Mucosa of rectum (tissue), 2 donors: ENCODE measurements around the gene TMEM61.

Source experiments
- H3K27ac ChIP-seq, 2 donors: one replicate each; pipeline ENCODE4 v1.7.0; 2013; ENCODE audit warnings: inconsistent platforms in 2 of 2, low read depth in 2 of 2, low read length in 2 of 2
- H3K27me3 ChIP-seq, 2 donors: one replicate each; pipeline ENCODE4 v1.7.0; 2013; ENCODE audit warnings: low read length in 2 of 2; ENCODE audit not compliant: control insufficient read depth in 2 of 2, insufficient read depth in 2 of 2
- H3K36me3 ChIP-seq, 2 donors: one replicate each; pipeline ENCODE4 v1.7.0; 2013; ENCODE audit warnings: low read length in 2 of 2; ENCODE audit not compliant: control insufficient read depth in 2 of 2, insufficient read depth in 2 of 2
- H3K4me1 ChIP-seq, 2 donors: one replicate each; pipeline ENCODE4 v1.7.0; 2013; ENCODE audit warnings: low read length in 2 of 2, mild to moderate bottlenecking in 1 of 2; ENCODE audit not compliant: control insufficient read depth in 2 of 2, insufficient read depth in 2 of 2
- H3K4me3 ChIP-seq, 2 donors: one replicate each; pipeline ENCODE4 v1.7.0; 2013; ENCODE audit warnings: low read length in 2 of 2
- H3K9ac ChIP-seq, 2 donors: one replicate each; pipeline ENCODE4 v1.7.0; 2013; ENCODE audit warnings: low read length in 2 of 2, low read depth in 1 of 2, mild to moderate bottlenecking in 1 of 2
- H3K9me3 ChIP-seq, 2 donors: one replicate each; pipeline ENCODE4 v1.7.0; 2013; ENCODE audit warnings: low read length in 2 of 2; ENCODE audit not compliant: control insufficient read depth in 2 of 2
- donor health status: healthy.
- donor health status: Normal muscosa, but diverticular disease.

Gene TMEM61

DNA sequence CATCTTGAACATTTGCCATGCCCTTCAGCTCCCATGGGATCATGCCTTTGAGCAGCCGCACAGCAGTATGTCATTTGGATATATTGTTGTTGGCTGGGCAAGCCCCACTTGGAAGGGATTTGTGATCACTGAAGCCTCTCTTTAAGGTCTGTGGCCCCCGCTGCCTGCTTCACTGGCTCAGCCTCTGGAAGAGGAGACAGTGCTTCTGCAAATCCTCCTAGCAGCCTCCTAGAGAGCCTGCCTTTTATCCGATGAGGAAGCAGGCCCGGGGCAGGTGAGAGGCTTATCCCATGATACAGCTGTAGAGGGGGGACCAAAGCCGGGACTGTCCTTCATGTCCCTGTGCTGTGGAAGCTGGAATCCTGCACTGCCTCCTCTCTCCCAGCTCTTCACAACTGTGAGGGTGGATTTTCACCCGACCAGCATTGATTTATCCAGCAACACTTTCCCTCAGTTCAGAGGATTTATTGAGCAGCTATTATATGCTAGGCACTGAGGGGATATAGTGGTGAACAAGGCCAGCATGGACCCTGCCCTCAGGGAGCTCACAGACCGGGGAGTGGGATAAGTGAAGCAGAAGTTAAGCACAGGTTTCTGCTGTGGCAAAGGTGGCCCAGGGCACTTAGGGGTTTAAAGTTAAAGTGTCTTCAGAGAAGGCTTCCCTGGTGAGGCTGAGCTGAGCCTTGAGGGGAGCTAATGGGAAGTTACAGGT, 3.9 kb downstream of the TMEM61 start:
- Histone ChIP-seq H3K9ac (no peak overlapping the region), H3K4me3 (no peak overlapping the region), H3K27ac (no peak overlapping the region), H3K9me3 (no peaks in the 10 kb centered on the region), H3K36me3 (no peaks in the 10 kb centered on the region), H3K27me3 (peaks cover 4 to 7% of the 10 kb centered on the region in 2 donors), H3K4me1 (peaks cover 7 to 21% of the 10 kb centered on the region in 2 donors)

GRCh38 chr1:54985556-54985955, 5.1 kb downstream of the TMEM61 start:
- Histone ChIP-seq H3K9me3 (no peaks in the 10 kb centered on the region), H3K9ac (no peak overlapping the region), H3K4me3 (no peak overlapping the region), H3K27ac (no peak overlapping the region), H3K27me3 (peaks cover 0 to 2% of the 10 kb centered on the region in 2 donors), H3K4me1 (peaks cover 4 to 26% of the 10 kb centered on the region in 2 donors), H3K36me3 (no peaks in the 10 kb centered on the region)

DNA sequence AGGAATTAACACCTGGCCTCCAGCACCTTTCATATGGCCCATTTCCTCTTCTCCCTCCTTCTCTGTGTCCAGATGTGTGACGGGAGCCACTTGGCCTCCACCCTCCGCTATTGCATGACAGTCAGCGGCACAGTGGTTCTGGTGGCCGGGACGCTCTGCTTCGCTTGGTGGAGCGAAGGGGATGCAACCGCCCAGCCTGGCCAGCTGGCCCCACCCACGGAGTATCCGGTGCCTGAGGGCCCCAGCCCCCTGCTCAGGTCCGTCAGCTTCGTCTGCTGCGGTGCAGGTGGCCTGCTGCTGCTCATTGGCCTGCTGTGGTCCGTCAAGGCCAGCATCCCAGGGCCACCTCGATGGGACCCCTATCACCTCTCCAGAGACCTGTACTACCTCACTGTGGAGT, 5.6 kb downstream of the TMEM61 start:
- Histone ChIP-seq H3K27me3 (peaks cover 0 to 2% of the 10 kb centered on the region in 2 donors), H3K36me3 (no peaks in the 10 kb centered on the region), H3K9me3 (no peaks in the 10 kb centered on the region), H3K4me1 (peaks cover 4 to 26% of the 10 kb centered on the region in 2 donors), H3K27ac (no peak overlapping the region), H3K4me3 (no peak overlapping the region), H3K9ac (no peak overlapping the region)

DNA sequence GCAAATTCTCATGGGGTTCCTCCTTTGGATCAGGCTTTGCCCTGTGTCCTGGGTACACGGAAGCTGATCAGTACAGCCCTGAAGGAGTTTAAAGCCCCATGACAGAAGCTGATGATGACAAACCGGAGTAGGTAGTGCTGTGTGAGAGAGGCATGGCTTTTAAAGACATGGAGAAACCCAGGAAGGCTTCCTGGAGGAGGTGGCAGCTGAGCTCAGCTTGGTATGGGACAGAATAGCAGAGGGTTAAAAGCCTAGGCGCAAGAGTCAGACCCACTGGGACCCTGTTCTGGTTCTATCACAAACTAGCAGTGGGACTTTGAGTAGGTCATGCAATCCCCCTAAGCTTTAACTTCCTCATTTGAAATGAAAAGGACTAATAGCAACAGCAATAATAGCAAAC, 6.1 kb downstream of the TMEM61 start:
- Histone ChIP-seq H3K27me3 (peaks cover 0 to 2% of the 10 kb centered on the region in 2 donors), H3K9me3 (no peaks in the 10 kb centered on the region), H3K27ac (no peak overlapping the region), H3K4me3 (no peak overlapping the region), H3K4me1 (peaks cover 4 to 26% of the 10 kb centered on the region in 2 donors), H3K9ac (no peak overlapping the region), H3K36me3 (no peaks in the 10 kb centered on the region)

- Histone ChIP-seq H3K9ac (no peak overlapping the region), H3K27me3 (no peaks in the 10 kb centered on the region), H3K4me3 (no peak overlapping the region), H3K9me3 (no peaks in the 10 kb centered on the region), H3K36me3 (no peaks in the 10 kb centered on the region), H3K4me1 (peaks cover 4 to 23% of the 10 kb centered on the region in 2 donors), H3K27ac (no peak overlapping the region)
Measured at GRCh38 chr1:54987427-54987826, 7.0 kb downstream of the TMEM61 start.

GRCh38 chr1:54987919-54988705, 7.7 kb downstream of the TMEM61 start:
- H3K27ac ChIP-seq = peak overlapping the region in 1 of 2 donors; percentile 76
- H3K4me3 ChIP-seq = no peak overlapping the region
- H3K9me3 ChIP-seq = no peaks in the 10 kb centered on the region

DNA sequence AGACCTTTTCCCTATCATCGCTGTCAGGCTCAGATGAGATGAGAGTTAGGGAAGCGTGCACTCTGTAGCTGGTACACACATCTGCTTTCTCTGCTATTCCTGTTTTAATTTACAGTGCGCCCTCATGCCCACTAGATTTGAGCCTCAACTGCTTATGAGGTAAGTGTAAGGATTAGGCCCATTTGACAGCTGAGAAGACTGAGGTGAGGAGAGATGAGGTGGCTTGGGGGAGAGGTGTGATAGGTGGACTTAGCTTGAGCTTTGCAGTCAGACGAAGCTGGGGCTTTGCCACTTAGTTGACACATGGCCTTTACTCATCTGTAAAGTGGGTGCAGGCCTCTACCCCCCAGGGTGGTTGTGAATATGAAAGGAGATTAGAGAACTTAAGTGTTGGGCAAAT, 8.5 kb downstream of the TMEM61 start:
- H3K9ac ChIP-seq = peak overlapping the region in 1 of 2 donors; percentile 10
- H3K27ac ChIP-seq = peak overlapping the region; percentile 59 to 76

More at GRCh38 chr1:54987919-54988705, 7.7 kb downstream of the TMEM61 start:
- H3K27me3 ChIP-seq = no peaks in the 10 kb centered on the region
- no peak overlapping the region for H3K9ac ChIP-seq
- no peaks in the 10 kb centered on the region for H3K36me3 ChIP-seq
- peaks cover 4 to 22% of the 10 kb centered on the region in 2 donors for H3K4me1 ChIP-seq

DNA sequence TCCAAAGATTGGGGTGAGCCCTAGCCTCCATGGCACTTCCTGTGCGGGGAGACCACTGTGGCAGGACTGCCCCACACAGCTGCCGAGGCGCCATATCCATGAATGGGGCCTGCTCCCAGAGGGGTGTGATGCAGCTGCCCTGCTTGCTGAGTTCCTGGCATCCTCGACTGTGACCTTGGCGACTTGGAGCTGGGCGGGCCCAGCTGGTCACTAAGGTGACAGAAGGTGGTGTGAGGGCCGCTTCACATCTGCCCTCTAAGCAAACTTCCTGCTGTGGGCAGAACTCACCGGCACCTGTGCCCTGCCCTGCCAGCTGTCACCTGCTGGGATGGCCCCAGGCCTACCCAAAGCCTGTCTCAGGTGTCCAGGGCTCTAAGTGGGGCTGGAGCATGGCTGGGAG, 9.0 kb downstream of the TMEM61 start:
- Histone ChIP-seq H3K27ac (peak overlapping the region; percentile 59 to 76), H3K27me3 (no peaks in the 10 kb centered on the region), H3K36me3 (no peaks in the 10 kb centered on the region), H3K4me1 (peaks cover 4 to 22% of the 10 kb centered on the region in 2 donors), H3K9ac (peak overlapping the region in 1 of 2 donors; percentile 10), H3K9me3 (no peaks in the 10 kb centered on the region), H3K4me3 (no peak overlapping the region)

More for the DNA sequence above, 8.5 kb downstream of the TMEM61 start:
- H3K36me3 ChIP-seq = no peaks in the 10 kb centered on the region
- H3K4me1 ChIP-seq = peaks cover 4 to 22% of the 10 kb centered on the region in 2 donors
- H3K27me3 ChIP-seq = no peaks in the 10 kb centered on the region
- H3K9me3 ChIP-seq = no peaks in the 10 kb centered on the region
- H3K4me3 ChIP-seq = no peak overlapping the region

GRCh38 chr1:54989968-54990810, 9.8 kb downstream of the TMEM61 start:
- Histone ChIP-seq H3K9ac (no peak overlapping the region), H3K36me3 (no peaks in the 10 kb centered on the region), H3K9me3 (no peaks in the 10 kb centered on the region), H3K27ac (peak overlapping the region; percentile 57 to 59), H3K27me3 (peaks cover 0 to 2% of the 10 kb centered on the region in 2 donors), H3K4me3 (no peak overlapping the region), H3K4me1 (peaks cover 4 to 22% of the 10 kb centered on the region in 2 donors)
